Nephron (organoid): ENCODE results near the gene STX3.

Experiments used
- H3K27ac Mint-ChIP-seq, 3 experiments: 2 replicates each; pipeline ENCODE4 v1.8.0; 2020; ENCODE audit warnings: mixed read lengths in 3 of 3, mild to moderate bottlenecking in 2 of 3, moderate library complexity in 1 of 3
- H3K27me3 Mint-ChIP-seq: 2 replicates; pipeline ENCODE4 v1.8.0; 2021; ENCODE audit warnings: low read depth, mild to moderate bottlenecking, moderate library complexity, mixed read lengths
- H3K36me3 Mint-ChIP-seq: 2 replicates; pipeline ENCODE4 v1.8.0; 2020; ENCODE audit warnings: low read depth, mixed read lengths
- H3K4me1 Mint-ChIP-seq: 2 replicates; pipeline ENCODE4 v1.8.0; 2020; ENCODE audit warnings: mixed read lengths
- H3K4me3 Mint-ChIP-seq, 3 experiments: 2 replicates each; pipeline ENCODE4 v1.8.0; 2020; ENCODE audit warnings: mild to moderate bottlenecking in 3 of 3, mixed read lengths in 3 of 3, moderate library complexity in 2 of 3
- H3K9me3 Mint-ChIP-seq: 2 replicates; pipeline ENCODE4 v1.8.0; 2020; ENCODE audit warnings: mixed read lengths
- TF ChIP-seq, protein P1 (sequence below), 3 experiments: fragments of 200-600 bp; sonication (generic); IDR thresholded peaks; one replicate each; pipeline ENCODE4 v1.5.0; 2021; ENCODE audit warnings: antibody characterized with exemption in 3 of 3; ENCODE audit not compliant: unreplicated experiment in 3 of 3

STX3 gene

DNA sequence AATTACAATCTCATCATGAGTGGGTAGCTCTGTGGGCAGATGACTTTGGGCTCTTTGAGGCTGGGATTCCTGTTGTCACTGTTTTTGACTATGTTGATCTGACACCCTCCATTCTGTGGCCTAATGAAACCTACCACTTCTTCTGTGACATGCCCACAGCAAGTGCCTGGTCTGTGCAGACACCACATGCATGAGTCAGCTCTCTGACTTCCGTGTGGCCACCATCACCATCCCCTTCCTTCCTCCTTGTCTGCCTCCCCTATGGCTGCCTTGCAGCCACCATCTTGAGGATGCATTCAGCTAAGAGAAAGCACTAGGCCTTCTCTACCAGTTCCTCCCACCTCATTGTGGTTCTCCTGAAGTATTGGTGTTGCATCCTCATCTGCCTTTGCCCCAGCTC, 26.3 kb upstream of the STX3 start:
- no peaks in the 10 kb centered on the region for H3K27me3 Mint-ChIP-seq
- no peaks in the 10 kb centered on the region for H3K4me1 Mint-ChIP-seq
- H3K36me3 Mint-ChIP-seq, result no peaks in the 10 kb centered on the region
- peaks cover 2% of the 10 kb centered on the region for H3K9me3 Mint-ChIP-seq
- peak overlapping the region in 1 of 3 experiments; percentile 21 for H3K27ac Mint-ChIP-seq
- H3K4me3 Mint-ChIP-seq, result no peak overlapping the region
- TF ChIP-seq, protein P1, sequence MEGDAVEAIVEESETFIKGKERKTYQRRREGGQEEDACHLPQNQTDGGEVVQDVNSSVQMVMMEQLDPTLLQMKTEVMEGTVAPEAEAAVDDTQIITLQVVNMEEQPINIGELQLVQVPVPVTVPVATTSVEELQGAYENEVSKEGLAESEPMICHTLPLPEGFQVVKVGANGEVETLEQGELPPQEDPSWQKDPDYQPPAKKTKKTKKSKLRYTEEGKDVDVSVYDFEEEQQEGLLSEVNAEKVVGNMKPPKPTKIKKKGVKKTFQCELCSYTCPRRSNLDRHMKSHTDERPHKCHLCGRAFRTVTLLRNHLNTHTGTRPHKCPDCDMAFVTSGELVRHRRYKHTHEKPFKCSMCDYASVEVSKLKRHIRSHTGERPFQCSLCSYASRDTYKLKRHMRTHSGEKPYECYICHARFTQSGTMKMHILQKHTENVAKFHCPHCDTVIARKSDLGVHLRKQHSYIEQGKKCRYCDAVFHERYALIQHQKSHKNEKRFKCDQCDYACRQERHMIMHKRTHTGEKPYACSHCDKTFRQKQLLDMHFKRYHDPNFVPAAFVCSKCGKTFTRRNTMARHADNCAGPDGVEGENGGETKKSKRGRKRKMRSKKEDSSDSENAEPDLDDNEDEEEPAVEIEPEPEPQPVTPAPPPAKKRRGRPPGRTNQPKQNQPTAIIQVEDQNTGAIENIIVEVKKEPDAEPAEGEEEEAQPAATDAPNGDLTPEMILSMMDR (IDR thresholded peaks at IDR 0.05; ENCODE audit: unreplicated experiment in 3 of 3), result no peak

DNA sequence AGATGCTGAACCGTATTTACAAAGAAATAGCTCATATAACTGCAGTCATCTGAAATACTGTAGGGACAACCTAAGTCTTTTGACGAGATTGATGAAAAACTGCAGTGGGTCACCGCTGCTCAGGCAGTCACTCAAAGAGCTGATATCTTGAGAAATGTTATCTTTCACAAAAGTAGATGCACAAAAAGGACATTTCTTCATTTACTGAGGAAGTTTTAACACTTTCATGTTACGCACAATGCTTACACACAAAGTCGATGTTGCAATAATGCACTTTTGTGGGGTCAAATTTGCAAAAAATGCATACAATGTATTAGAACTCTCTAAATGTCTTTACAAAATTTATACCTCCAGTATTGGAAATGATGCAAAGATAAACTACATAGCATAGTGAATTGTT, 25.3 kb upstream of the STX3 start:
- no peak overlapping the region for H3K4me3 Mint-ChIP-seq
- TF ChIP-seq, protein P1 (IDR thresholded peaks at IDR 0.05; ENCODE audit: unreplicated experiment in 3 of 3), result no peak
- H3K4me1 Mint-ChIP-seq, result no peaks in the 10 kb centered on the region
- H3K27ac Mint-ChIP-seq, result peak overlapping the region in 1 of 3 experiments; percentile 97
- H3K27me3 Mint-ChIP-seq, result no peaks in the 10 kb centered on the region
- peaks cover 2% of the 10 kb centered on the region for H3K9me3 Mint-ChIP-seq
- H3K36me3 Mint-ChIP-seq, result no peaks in the 10 kb centered on the region

DNA sequence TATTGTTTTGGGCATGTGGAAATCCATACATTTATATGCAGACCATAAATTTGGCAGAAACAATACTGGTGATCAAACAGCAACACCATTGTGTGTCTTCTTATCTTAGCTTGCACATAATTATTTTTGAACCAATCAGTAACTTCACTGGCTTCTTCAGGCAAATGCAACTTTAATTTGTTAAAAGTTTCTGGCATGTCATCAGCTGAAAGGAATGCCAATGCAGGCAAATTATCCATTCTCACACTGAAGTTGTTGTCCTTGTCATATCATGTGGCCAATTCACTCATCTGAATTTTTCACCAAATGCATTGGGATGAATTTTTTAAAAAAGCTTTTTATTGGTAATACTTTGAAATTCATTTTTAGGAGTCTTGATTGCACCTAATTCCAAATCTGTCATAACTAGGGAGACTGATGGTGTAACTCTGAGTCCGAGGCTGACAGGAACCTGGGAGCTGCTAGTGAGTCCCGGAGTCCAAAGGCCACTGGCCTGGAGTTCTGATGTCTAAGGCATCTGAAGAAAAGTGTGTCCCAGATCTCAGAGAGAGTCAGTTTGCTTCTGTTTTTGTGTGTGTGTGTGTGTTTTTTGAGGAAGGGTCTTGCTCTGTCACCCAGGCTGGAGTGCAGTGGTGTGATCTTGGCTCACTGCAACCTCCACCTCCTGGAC, 24.1 kb upstream of the STX3 start:
- TF ChIP-seq, protein P1 (IDR thresholded peaks at IDR 0.05; ENCODE audit: unreplicated experiment in 3 of 3), result no peak
- H3K36me3 Mint-ChIP-seq, result no peaks in the 10 kb centered on the region
- H3K4me1 Mint-ChIP-seq, result no peaks in the 10 kb centered on the region
- peak overlapping the region in 1 of 3 experiments; percentile 9 for H3K4me3 Mint-ChIP-seq
- no peaks in the 10 kb centered on the region for H3K9me3 Mint-ChIP-seq
- H3K27me3 Mint-ChIP-seq, result no peaks in the 10 kb centered on the region
- H3K27ac Mint-ChIP-seq, result peak overlapping the region; percentile 93 to 97 (median 93)

DNA sequence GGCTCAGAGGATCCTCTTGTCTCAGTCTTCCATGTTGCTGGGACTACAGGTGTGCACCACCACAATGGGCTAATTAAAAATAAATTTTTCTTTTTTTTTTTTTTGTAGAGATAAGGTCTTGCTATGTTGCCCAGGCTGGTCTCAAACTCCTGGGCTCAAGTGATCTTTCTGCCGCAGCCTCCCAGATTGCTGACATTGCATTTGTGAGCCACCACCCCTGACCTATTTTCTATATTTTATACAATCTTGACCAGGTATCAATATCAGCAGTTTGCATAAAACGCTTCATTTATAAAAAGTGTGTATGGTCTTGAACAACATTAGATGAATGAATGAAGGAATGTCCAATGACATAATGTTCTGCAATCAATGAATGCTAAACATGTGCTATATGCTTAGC, 9.1 kb upstream of the STX3 start:
- Mint-ChIP-seq H3K27me3 (peaks cover 4% of the 10 kb centered on the region), H3K9me3 (no peaks in the 10 kb centered on the region), H3K4me3 (no peak overlapping the region), H3K27ac (no peak overlapping the region), H3K4me1 (no peaks in the 10 kb centered on the region), H3K36me3 (no peaks in the 10 kb centered on the region)
- TF ChIP-seq, protein P1 (IDR thresholded peaks at IDR 0.05; ENCODE audit: unreplicated experiment in 3 of 3), result no peak

DNA sequence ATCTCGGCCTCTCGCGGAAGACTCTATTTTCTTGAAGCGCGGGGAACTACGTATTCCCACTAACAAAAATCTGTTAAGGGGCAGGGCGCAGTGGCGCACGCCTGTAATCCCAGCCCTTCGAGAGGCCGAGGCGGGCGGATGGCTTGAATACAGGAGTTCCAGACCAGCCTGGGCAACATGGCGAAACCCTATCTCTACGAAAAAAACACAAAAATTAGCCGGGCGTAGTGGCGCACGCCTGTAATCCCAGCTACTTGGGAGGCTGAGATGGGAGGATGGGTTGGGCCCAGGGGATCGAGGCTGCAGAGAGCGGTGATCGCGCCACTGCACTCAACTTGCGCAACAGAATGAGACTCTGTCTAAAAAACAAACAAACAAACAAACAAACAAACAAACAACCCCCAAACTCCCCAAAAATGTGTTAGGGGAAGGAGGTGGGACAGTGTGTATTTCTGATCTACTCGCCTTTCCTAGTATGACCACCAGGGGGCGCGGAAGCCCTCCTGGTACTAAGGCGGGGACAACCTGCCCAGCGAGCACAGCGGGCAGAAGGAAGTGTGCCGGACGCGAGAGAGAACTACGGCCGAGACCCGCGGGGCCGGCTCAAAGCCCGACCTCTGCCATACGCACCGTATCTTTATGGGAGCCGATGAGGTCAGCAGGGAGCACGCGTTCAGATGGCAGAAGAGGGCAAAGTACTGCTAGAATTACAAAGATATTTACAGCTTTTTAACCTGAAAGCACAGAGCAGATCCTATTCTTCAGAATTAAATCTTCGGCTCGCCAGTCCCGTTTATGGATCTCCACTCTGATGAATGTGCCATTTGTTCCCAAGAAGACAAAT, 1.3 kb upstream of the STX3 start:
- Mint-ChIP-seq H3K4me3 (peak overlapping the region; percentile 87 to 94 (median 93)), H3K4me1 (peaks cover 11% of the 10 kb centered on the region), H3K27ac (peak overlapping the region; percentile 62 to 89 (median 86)), H3K9me3 (no peaks in the 10 kb centered on the region), H3K36me3 (no peaks in the 10 kb centered on the region), H3K27me3 (peaks cover 38% of the 10 kb centered on the region)
- TF ChIP-seq, protein P1 (IDR thresholded peaks at IDR 0.05; ENCODE audit: unreplicated experiment in 3 of 3), result peak; percentile 88 to 92 (median 91)
